Measurements from ENCODE around the gene NCAPH2.

GRCh38 chr22:50548040-50548920, 40.3 kb downstream of the NCAPH2 start:
- TF ChIP-seq POLR2A (IDR thresholded peaks at IDR 0.05; ENCODE audit: low read length) (no peak), GATA1 (IDR thresholded peaks at IDR 0.05; ENCODE audit: low read depth, low read length) (no peak)

All from erythroblast (primary cell).